Astrocyte (in vitro differentiated cells and primary cell): ENCODE results near the gene ANKRA2. TPM values are rescaled to one million over a fixed set of nuclear protein-coding genes. Genes with fewer than 3 reads are reported as not detected.

Experiments used
- DNase-seq: peaks from one replicate; pipeline ENCODE4 v3.0.0-alpha.2; 2010; ENCODE audit warnings: low read depth
- FAIRE-seq: peaks from 2 replicates; lab custom pipeline; 2011; peaks lifted over from hg19 to GRCh38; lab: Jason Lieb, UNC
- H2AFZ ChIP-seq: 2 replicates; pipeline ENCODE4 v1.6.0; 2012; ENCODE audit warnings: low read depth, low read length, inconsistent platforms
- H3K27ac ChIP-seq: 2 replicates; pipeline ENCODE4 v1.5.1; 2011; ENCODE audit warnings: low read depth, low read length, inconsistent platforms
- H3K27me3 ChIP-seq: 2 replicates; pipeline ENCODE4 v1.6.0; 2011; ENCODE audit warnings: low read length, inconsistent platforms; ENCODE audit not compliant: insufficient read depth
- H3K36me3 ChIP-seq: 2 replicates; pipeline ENCODE4 v1.5.1; 2011; ENCODE audit warnings: low read length, inconsistent platforms; ENCODE audit not compliant: insufficient read depth
- H3K4me1 ChIP-seq: 2 replicates; pipeline ENCODE4 v1.5.1; 2011; ENCODE audit warnings: low read length, inconsistent platforms; ENCODE audit not compliant: insufficient read depth
- H3K4me2 ChIP-seq: 2 replicates; pipeline ENCODE4 v1.6.0; 2012; ENCODE audit warnings: low read length, inconsistent platforms
- H3K4me3 ChIP-seq: 2 replicates; pipeline ENCODE4 v1.5.1; 2011; ENCODE audit warnings: low read depth, mild to moderate bottlenecking, low read length, inconsistent platforms; ENCODE audit not compliant: insufficient read depth
- H3K79me2 ChIP-seq: 2 replicates; pipeline ENCODE4 v1.6.0; 2012; ENCODE audit warnings: mild to moderate bottlenecking, low read length, inconsistent platforms; ENCODE audit not compliant: insufficient read depth
- H3K9ac ChIP-seq: 2 replicates; pipeline ENCODE4 v1.6.0; 2012; ENCODE audit warnings: mild to moderate bottlenecking, low read length, inconsistent platforms
- H3K9me3 ChIP-seq: 2 replicates; pipeline ENCODE4 v1.5.1; 2012; ENCODE audit warnings: low read depth, mild to moderate bottlenecking, low read length, inconsistent platforms; ENCODE audit not compliant: insufficient read depth
- H4K20me1 ChIP-seq: 2 replicates; pipeline ENCODE4 v1.6.0; 2012; ENCODE audit warnings: low read length, inconsistent platforms; ENCODE audit not compliant: insufficient read depth
- H3K27ac Mint-ChIP-seq: one replicate; pipeline ENCODE4 v1.8.0; 2021; ENCODE audit warnings: mild to moderate bottlenecking, mixed read lengths; ENCODE audit not compliant: unreplicated experiment
- H3K27me3 Mint-ChIP-seq: one replicate; pipeline ENCODE4 v1.8.0; 2021; ENCODE audit warnings: low read depth, mixed read lengths; ENCODE audit not compliant: unreplicated experiment
- H3K36me3 Mint-ChIP-seq: one replicate; pipeline ENCODE4 v1.8.0; 2021; ENCODE audit warnings: low read depth, mixed read lengths; ENCODE audit not compliant: unreplicated experiment
- H3K4me1 Mint-ChIP-seq: one replicate; pipeline ENCODE4 v1.8.0; 2021; ENCODE audit warnings: low read depth, mixed read lengths; ENCODE audit not compliant: unreplicated experiment
- H3K4me3 Mint-ChIP-seq: one replicate; pipeline ENCODE4 v1.8.0; 2021; ENCODE audit warnings: mild to moderate bottlenecking, moderate library complexity, mixed read lengths; ENCODE audit not compliant: unreplicated experiment
- H3K9me3 Mint-ChIP-seq: one replicate; pipeline ENCODE4 v1.8.0; 2021; ENCODE audit warnings: mild to moderate bottlenecking, mixed read lengths; ENCODE audit not compliant: unreplicated experiment
- CTCF ChIP-seq: IDR thresholded peaks from 2 replicates; pipeline ENCODE4 v1.5.1; 2011; ENCODE audit warnings: low read depth, mild to moderate bottlenecking, inconsistent platforms, low read length, moderate library complexity; ENCODE audit not compliant: insufficient read depth
- EZH2 ChIP-seq: IDR thresholded peaks from 2 replicates; pipeline ENCODE4 v1.6.1; 2012; ENCODE audit warnings: mild to moderate bottlenecking, low read length, inconsistent platforms; ENCODE audit not compliant: insufficient read depth
- total RNA-seq: library from RNA; stranded (reverse); gene quantifications from 2 replicates; pipeline ENCODE4 v1.2.1, GENCODE V29; 2021

The ANKRA2 gene
- total RNA-seq, 1 donor from 2014 or later, result 12.7 TPM

GRCh38 chr5:73552642-73553041 is 12.8 kb downstream of the ANKRA2 start:
- H3K9me3 ChIP-seq, result no peaks in the 10 kb centered on the region
- Mint-ChIP-seq H3K27ac (no peak overlapping the region), H3K9me3 (no peaks in the 10 kb centered on the region), H3K4me1 (peaks cover 8% of the 10 kb centered on the region), H3K4me3 (no peak overlapping the region), H3K27me3 (no peaks in the 10 kb centered on the region), H3K36me3 (peaks cover 3% of the 10 kb centered on the region)
- H3K4me2 ChIP-seq, result no peak overlapping the region
- DNase-seq (no peak), FAIRE-seq (no peak)
- no peaks in the 10 kb centered on the region for H3K27me3 ChIP-seq
- no peaks in the 10 kb centered on the region for H4K20me1 ChIP-seq
- no peak overlapping the region for H3K27ac ChIP-seq
- peaks cover 4% of the 10 kb centered on the region for H3K36me3 ChIP-seq
- H3K4me1 ChIP-seq, result no peaks in the 10 kb centered on the region
- H3K9ac ChIP-seq, result no peak overlapping the region
- no peak overlapping the region for H2AFZ ChIP-seq
- TF ChIP-seq EZH2, result no peak
- no peak for TF ChIP-seq CTCF
- H3K79me2 ChIP-seq, result no peaks in the 10 kb centered on the region
- H3K4me3 ChIP-seq, result no peak overlapping the region

GRCh38 chr5:73550016-73550415 is 15.4 kb downstream of the ANKRA2 start:
- Histone ChIP-seq H4K20me1 (no peaks in the 10 kb centered on the region), H3K9ac (no peak overlapping the region), H3K79me2 (no peaks in the 10 kb centered on the region), H3K4me3 (no peak overlapping the region), H3K9me3 (no peaks in the 10 kb centered on the region), H3K27me3 (no peaks in the 10 kb centered on the region), H3K4me1 (no peaks in the 10 kb centered on the region), H3K27ac (no peak overlapping the region), H3K4me2 (no peak overlapping the region), H3K36me3 (peaks cover 3% of the 10 kb centered on the region), H2AFZ (no peak overlapping the region)
- Mint-ChIP-seq H3K36me3 (peaks cover 3% of the 10 kb centered on the region), H3K27me3 (no peaks in the 10 kb centered on the region), H3K27ac (no peak overlapping the region), H3K4me3 (no peak overlapping the region), H3K4me1 (no peaks in the 10 kb centered on the region), H3K9me3 (no peaks in the 10 kb centered on the region)
- DNase-seq (no peak), FAIRE-seq (no peak)
- TF ChIP-seq CTCF (no peak), EZH2 (no peak)

- Histone ChIP-seq H3K4me1 (peaks cover 16% of the 10 kb centered on the region), H3K9ac (no peak overlapping the region), H3K27me3 (no peaks in the 10 kb centered on the region), H4K20me1 (no peaks in the 10 kb centered on the region), H3K4me3 (no peak overlapping the region), H3K4me2 (no peak overlapping the region), H3K36me3 (no peaks in the 10 kb centered on the region), H3K79me2 (no peaks in the 10 kb centered on the region), H2AFZ (no peak overlapping the region), H3K9me3 (no peaks in the 10 kb centered on the region), H3K27ac (no peak overlapping the region)
- no peak overlapping the region for H3K27ac Mint-ChIP-seq
- peaks cover 4% of the 10 kb centered on the region for H3K4me1 Mint-ChIP-seq
- H3K27me3 Mint-ChIP-seq, result peaks cover 2% of the 10 kb centered on the region
- FAIRE-seq (no peak), DNase-seq (no peak)
- H3K36me3 Mint-ChIP-seq, result no peaks in the 10 kb centered on the region
- no peaks in the 10 kb centered on the region for H3K9me3 Mint-ChIP-seq
- H3K4me3 Mint-ChIP-seq, result no peak overlapping the region
- TF ChIP-seq EZH2 (no peak), CTCF (no peak)
Measured at GRCh38 chr5:73545403-73545779, 20.0 kb downstream of the ANKRA2 start.
